ENCODE measurements around the gene EIF3J.

DNA sequence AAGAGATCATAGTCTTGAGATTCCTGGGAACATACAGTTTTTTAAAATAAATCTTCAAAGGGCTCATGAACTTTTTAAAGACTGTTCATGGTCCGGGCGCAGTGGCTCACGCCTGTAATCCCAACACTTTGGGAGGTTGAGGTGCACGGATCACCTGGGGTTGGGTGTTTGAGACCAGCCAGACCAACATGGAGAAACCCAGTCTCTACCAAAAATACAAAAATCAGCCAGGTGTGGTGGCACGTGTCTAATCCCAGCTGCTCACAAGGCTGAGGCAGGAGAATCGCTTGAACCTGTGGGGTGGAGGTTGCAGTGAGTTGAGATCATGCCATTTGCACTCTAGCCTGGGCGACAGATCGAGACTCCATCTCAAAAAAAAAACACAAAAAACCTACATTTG, 41.4 kb upstream of the EIF3J start:
- TF ChIP-seq, protein P1, sequence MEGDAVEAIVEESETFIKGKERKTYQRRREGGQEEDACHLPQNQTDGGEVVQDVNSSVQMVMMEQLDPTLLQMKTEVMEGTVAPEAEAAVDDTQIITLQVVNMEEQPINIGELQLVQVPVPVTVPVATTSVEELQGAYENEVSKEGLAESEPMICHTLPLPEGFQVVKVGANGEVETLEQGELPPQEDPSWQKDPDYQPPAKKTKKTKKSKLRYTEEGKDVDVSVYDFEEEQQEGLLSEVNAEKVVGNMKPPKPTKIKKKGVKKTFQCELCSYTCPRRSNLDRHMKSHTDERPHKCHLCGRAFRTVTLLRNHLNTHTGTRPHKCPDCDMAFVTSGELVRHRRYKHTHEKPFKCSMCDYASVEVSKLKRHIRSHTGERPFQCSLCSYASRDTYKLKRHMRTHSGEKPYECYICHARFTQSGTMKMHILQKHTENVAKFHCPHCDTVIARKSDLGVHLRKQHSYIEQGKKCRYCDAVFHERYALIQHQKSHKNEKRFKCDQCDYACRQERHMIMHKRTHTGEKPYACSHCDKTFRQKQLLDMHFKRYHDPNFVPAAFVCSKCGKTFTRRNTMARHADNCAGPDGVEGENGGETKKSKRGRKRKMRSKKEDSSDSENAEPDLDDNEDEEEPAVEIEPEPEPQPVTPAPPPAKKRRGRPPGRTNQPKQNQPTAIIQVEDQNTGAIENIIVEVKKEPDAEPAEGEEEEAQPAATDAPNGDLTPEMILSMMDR (conservative IDR thresholded peaks at IDR 0.05) = no peak
- no peak for TF ChIP-seq ZFX (IDR thresholded peaks at IDR 0.05)

Data from C4-2B (cell line).